GM21423 (cell line): ENCODE results near the gene SHC4.
"Not testable (repeated sequence)": the region's sequence is repeated elsewhere in the genome, so short reads cannot be mapped to it uniquely, and the experiment has no call there.

Source experiments
- ATAC-seq: cut with Tn5 transposase; IDR thresholded peaks from one replicate; pipeline ENCODE4 v1.9.1; 2021; ENCODE audit warnings: mild to moderate bottlenecking, moderate library complexity; ENCODE audit not compliant: unreplicated experiment

SHC4 gene

DNA sequence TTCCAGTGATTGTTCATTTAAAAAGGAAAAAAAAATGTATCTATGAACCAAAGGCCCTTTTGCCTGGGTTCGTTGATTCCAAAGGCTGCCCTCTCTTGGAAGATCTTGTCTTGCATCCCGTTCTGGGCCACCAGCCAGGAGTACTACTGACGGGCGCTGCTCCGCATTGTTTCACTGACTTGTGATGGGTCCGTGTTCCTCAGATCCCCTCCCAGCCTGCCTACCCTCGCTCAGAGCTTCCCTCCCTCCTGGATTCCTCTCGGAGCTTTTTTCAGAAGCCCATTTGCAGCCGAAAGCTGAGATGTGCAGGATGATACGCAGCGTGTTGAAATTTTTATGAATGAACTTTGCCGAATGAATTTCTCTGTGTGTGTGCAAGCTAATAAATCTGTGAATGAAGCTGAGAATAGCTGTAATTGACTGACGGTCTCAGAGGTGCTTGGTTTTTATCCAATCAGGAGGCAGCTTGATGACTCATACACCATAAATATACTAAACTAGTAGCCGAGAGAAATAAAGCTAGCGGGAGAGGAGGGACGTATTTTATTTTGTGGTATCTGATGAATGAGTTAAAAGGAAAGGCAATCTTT is at the start of gene SHC4:
Gene SHC4 (minus strand): TSS at position 396 of the 590 bp plus-strand sequence. CDS start 904 bp downstream, outside the sequence.
- ATAC-seq = no peak

GRCh38 chr15:48999314-48999713 is 35.6 kb upstream of the SHC4 start:
- no peak for ATAC-seq

DNA sequence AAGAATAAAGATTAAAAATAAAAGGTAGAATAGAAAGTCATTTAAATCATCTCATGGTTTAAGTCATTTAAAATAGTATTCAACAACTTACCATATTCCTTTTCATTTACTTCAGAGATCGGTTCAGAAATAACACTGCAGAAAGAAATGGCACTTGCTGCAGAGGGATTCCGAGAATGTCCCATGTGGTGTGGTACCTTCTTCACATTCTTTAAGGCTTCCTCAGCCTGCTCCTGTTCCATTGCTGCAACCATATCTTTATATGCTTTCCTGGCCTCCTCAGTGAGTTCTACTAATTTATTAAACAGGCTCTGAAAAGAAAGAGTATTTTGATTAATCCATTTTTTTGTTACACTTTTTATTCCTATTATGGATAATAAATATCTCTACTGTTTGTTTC is 32.6 kb upstream of the SHC4 start:
- ATAC-seq = no peak

GRCh38 chr15:48993380-48993779 is 29.7 kb upstream of the SHC4 start:
- no peak for ATAC-seq

- ATAC-seq = peak; percentile 74
Measured at GRCh38 chr15:48992545-48992944, 28.8 kb upstream of the SHC4 start.

- ATAC-seq = no peak
Measured at GRCh38 chr15:48992096-48992495, 28.4 kb upstream of the SHC4 start.

- ATAC-seq = no peak
Measured at GRCh38 chr15:48989170-48989569, 25.5 kb upstream of the SHC4 start.

- ATAC-seq = no peak
Measured at GRCh38 chr15:48987142-48987541, 23.4 kb upstream of the SHC4 start.

DNA sequence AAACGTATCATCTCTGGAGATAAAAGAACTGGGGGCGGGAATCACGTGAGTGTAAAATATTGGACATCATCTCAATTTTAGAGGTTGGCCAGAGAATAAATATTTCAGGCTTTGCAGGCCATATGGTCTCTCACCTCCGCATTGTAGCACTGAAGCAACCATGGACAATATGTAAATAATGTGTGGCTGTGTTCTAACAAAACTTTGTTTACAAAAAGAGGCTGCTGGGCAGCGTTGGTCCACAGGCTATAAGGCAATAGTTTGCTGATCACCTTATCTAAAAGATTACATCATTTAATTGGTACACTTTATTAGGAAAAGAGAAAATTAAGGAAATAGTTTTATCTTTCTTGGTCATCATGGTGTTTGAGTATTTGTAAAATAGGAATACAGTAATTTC is 22.5 kb upstream of the SHC4 start:
- ATAC-seq = no peak

DNA sequence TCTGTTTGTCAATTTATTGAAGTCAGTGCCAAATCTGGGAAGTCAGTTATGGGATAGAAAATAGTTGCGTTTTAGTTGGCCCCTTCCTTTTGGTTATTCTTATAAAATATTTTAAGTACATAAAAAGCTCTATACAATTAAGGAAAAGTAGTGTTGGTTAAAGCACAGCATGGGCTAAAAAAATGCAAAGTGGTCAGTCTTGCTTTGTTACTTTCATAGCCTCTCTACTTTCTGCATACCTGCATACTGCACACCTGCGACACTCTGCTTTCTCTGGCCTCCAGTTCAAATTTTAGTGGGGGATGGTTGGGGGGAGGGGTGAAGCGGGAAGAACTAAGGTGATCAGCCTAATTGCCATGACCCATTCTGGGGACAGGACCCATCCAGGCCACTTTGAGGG is 21.8 kb upstream of the SHC4 start:
- no peak for ATAC-seq

DNA sequence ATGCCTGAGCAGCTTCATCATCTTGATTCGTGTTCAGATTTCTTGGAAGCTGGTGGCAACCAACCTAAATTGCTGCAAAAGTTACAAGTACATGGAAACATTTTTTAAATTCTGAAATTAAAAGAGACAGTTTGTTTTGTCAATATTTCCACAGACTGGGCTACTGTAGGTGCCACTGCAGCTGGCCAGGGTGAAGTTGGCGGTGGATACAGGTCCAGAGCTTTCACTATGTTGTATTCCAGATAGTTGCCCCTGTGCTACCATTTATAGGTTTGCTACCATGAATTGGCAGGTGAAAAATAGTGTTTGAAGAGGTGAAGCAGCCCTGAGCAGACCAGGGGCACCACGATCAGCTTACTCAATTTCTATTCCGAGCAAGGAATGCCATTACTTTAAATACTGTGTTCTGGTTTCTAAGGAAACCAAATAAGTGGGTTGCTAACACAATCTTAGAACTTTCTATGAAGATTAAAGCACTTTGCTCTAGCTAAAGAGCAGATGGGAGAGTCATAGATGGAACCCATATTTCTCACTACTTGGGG is 21.2 kb upstream of the SHC4 start:
- no peak for ATAC-seq

- ATAC-seq = no peak
Measured at GRCh38 chr15:48984021-48984710, 20.4 kb upstream of the SHC4 start.

- ATAC-seq = no peak
Measured at GRCh38 chr15:48983300-48983699, 19.6 kb upstream of the SHC4 start.

- no peak for ATAC-seq
Measured at GRCh38 chr15:48981941-48982340, 18.2 kb upstream of the SHC4 start.

- ATAC-seq = no peak
Measured at GRCh38 chr15:48978638-48979037, 14.9 kb upstream of the SHC4 start.

- ATAC-seq = no peak
Measured at GRCh38 chr15:48976444-48977088, 12.8 kb upstream of the SHC4 start.

- ATAC-seq = peak; percentile 95
Measured at GRCh38 chr15:48975472-48976419, 12.0 kb upstream of the SHC4 start.

DNA sequence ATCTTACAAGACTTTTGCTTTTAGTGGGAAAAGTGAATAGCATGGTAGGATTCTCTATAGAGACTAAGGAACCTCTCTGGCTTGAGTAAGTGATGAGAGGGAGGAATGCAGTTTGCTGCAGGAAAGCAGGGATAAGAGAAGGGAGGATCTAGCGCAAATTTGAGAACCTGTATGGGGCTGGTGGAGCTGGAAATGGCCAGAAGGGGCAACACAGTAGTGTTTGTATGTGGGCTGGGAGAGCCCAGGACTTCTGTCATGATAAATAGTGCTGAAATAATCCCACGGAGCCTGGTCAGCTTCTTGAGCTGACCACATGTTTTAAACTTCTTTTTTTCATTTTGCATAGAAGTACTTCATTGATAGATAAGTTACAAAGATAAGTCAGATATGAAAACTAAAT is 11.2 kb upstream of the SHC4 start:
- ATAC-seq = no peak

GRCh38 chr15:48972750-48973503 is 9.2 kb upstream of the SHC4 start:
- no peak for ATAC-seq

- not testable (repeated sequence) for ATAC-seq
Measured at GRCh38 chr15:48970926-48971325, 7.2 kb upstream of the SHC4 start.
